Gastroesophageal sphincter (tissue), 4 donors: ENCODE data around the gene LATS2. TPM values are rescaled to one million over a fixed set of nuclear protein-coding genes. Genes with fewer than 3 reads are reported as not detected.

Experiments
- ATAC-seq: fragments of 150-250 bp; one replicate; pipeline ENCODE4 v1.9.1; 2016; ENCODE audit warnings: mild to moderate bottlenecking, moderate library complexity
- H3K27ac ChIP-seq, 4 donors: fragments of 200-600 bp; sonication (generic) in 3 of 4; 1 replicate in 3 of 4; 2 replicates in 1 of 4; pipeline ENCODE4 v1.5.1; 2016 to 2019
- H3K27me3 ChIP-seq: fragments of 200-600 bp; sonication (generic); one replicate; pipeline ENCODE4 v1.5.1; 2019
- H3K36me3 ChIP-seq, 2 donors: fragments of 200-600 bp; sonication (generic); one replicate each; pipeline ENCODE4 v1.5.1; 2019; ENCODE audit warnings: control low read depth in 1 of 2
- H3K4me1 ChIP-seq, 3 donors: fragments of 200-600 bp; sonication (generic); 1 replicate in 2 of 3; 2 replicates in 1 of 3; pipeline ENCODE4 v1.5.1; 2016 to 2019; ENCODE audit warnings: control low read depth in 2 of 3
- H3K4me3 ChIP-seq, 2 donors: fragments of 200-600 bp; sonication (generic); one replicate each; pipeline ENCODE4 v1.5.1; 2019; ENCODE audit warnings: mild to moderate bottlenecking in 1 of 2, moderate library complexity in 1 of 2
- H3K9me3 ChIP-seq, 3 donors: fragments of 200-600 bp; sonication (generic); one replicate each; pipeline ENCODE4 v1.5.1; 2017 to 2019; ENCODE audit warnings: control low read depth in 2 of 3
- EP300 ChIP-seq: sonication (generic); formaldehyde crosslinking; IDR thresholded peaks from one replicate; pipeline ENCODE4 v1.6.1; 2017; ENCODE audit warnings: antibody characterized with exemption, mild to moderate bottlenecking
- POLR2A ChIP-seq, 2 donors: fragments of 450-650 bp; IDR thresholded peaks; one replicate each; pipeline ENCODE4 v1.6.1; 2017; ENCODE audit warnings: antibody characterized with exemption in 2 of 2, mild to moderate bottlenecking in 2 of 2, moderate library complexity in 1 of 2
- POLR2AphosphoS5 ChIP-seq: sonication (generic); formaldehyde crosslinking; IDR thresholded peaks from one replicate; pipeline ENCODE4 v1.6.1; 2017; ENCODE audit warnings: antibody characterized with exemption
- WGBS, 2 donors: methylation state at CpG; one replicate each; pipeline ENCODE4 v1.1.5; 2018; ENCODE audit warnings: low coverage in 1 of 2; 5-methylcytosine and 5-hydroxymethylcytosine counted together
- total RNA-seq, 4 donors: library from RNA; depleted of rRNA; stranded (reverse); fragments of >200 nt; gene quantifications; one replicate each; pipeline ENCODE4 v1.1.0, GENCODE V29; 2016
- TF ChIP-seq, protein P1 (sequence below), 4 experiments: fragments of 200-600 bp in 2 of 4; fragments of 450-650 bp in 2 of 4; sonication (generic) in 1 of 4; IDR thresholded peaks; one replicate each; pipeline ENCODE4 v1.5.1; 2017 to 2019; ENCODE audit warnings: antibody characterized with exemption in 4 of 4, mild to moderate bottlenecking in 2 of 4, moderate library complexity in 2 of 4

Gene LATS2
- total RNA-seq, 4 donors from 2014 or later: 42.2 to 95.4 (median 56.5) TPM

DNA sequence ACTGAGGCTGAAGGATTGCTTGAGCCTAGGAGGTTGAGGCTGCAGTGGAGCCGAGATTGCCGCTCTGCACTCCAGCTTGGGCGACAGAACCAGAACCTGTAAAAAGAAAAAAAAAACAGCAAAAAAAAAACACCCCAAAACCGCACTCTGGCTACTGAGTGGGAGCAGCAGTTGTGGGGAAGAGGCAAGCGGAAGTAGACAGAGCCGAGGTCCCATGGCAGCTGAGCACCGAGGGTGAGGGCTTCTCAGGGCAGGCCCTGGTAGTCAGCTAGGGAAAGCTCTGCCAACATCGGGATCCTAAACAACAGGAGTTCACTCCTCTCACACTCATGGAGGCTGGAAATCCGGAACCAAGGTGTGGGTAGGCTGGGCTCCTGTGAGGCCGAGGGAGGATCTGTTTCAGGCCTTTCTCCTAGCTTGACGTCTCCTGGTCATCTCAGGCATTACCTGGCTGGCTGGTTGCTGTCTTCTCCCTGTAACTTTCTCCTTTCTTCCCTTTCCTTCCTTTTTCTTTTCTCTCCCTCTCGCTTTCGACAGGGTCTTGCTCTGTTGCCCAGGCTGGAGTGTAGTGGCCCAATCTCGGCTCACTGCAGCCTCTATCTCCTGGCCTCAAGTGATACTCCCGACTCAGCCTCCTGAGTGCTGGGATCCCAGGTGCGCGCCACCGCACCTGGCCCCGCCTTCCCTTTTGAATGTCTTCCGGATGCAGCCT is 15.8 kb upstream of the LATS2 start:
- no peaks in the 10 kb centered on the region for H3K27me3 ChIP-seq
- H3K36me3 ChIP-seq: no peaks in the 10 kb centered on the region
- H3K9me3 ChIP-seq: no peaks in the 10 kb centered on the region
- no peak overlapping the region for H3K4me3 ChIP-seq
- WGBS, 2 donors: 68 to 86% methylated on average over 4 to 9 of the region's 20 CpGs
- no peak for ATAC-seq
- no peak for TF ChIP-seq POLR2A (IDR thresholded peaks at IDR 0.05)
- TF ChIP-seq, protein P1, sequence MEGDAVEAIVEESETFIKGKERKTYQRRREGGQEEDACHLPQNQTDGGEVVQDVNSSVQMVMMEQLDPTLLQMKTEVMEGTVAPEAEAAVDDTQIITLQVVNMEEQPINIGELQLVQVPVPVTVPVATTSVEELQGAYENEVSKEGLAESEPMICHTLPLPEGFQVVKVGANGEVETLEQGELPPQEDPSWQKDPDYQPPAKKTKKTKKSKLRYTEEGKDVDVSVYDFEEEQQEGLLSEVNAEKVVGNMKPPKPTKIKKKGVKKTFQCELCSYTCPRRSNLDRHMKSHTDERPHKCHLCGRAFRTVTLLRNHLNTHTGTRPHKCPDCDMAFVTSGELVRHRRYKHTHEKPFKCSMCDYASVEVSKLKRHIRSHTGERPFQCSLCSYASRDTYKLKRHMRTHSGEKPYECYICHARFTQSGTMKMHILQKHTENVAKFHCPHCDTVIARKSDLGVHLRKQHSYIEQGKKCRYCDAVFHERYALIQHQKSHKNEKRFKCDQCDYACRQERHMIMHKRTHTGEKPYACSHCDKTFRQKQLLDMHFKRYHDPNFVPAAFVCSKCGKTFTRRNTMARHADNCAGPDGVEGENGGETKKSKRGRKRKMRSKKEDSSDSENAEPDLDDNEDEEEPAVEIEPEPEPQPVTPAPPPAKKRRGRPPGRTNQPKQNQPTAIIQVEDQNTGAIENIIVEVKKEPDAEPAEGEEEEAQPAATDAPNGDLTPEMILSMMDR (IDR thresholded peaks at IDR 0.05): no peak
- no peak for TF ChIP-seq POLR2AphosphoS5
- no peak for TF ChIP-seq EP300
- H3K27ac ChIP-seq: no peak overlapping the region
- peaks cover 0 to 22% (median 0%) of the 10 kb centered on the region in 3 donors for H3K4me1 ChIP-seq

DNA sequence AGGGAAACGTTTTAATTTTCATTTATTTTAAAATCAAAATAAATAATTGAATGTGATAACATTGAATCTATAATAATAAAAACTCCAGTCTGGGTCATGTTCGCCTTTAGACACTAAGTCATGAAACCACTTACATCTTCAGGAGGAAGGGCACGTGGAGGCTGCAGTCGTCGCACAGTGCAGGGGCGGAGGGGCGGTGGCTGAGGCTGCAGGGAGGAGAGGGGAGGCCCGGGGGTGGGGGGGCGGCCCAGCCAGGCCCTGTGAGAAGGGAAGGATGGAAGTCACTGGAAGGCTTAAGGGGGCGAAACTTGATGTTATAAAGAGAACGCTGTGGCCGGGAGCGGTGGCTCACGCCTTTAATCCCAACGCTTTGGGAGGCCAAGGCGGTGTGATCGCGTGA is 14.9 kb upstream of the LATS2 start:
- TF ChIP-seq POLR2AphosphoS5 (no peak), EP300 (no peak), POLR2A (IDR thresholded peaks at IDR 0.05) (no peak)
- TF ChIP-seq, protein P1 (IDR thresholded peaks at IDR 0.05): no peak
- H3K4me1 ChIP-seq: peaks cover 0 to 26% (median 0%) of the 10 kb centered on the region in 3 donors
- no peaks in the 10 kb centered on the region for H3K9me3 ChIP-seq
- 91 to 100% methylated on average over 1 to 9 of the region's 18 CpGs for WGBS, 2 donors
- no peaks in the 10 kb centered on the region for H3K27me3 ChIP-seq
- H3K27ac ChIP-seq: peak overlapping the region in 2 of 4 donors; percentile 70 to 79
- ATAC-seq: no peak
- peak overlapping the region; percentile 48 to 61 for H3K4me3 ChIP-seq
- no peaks in the 10 kb centered on the region for H3K36me3 ChIP-seq

DNA sequence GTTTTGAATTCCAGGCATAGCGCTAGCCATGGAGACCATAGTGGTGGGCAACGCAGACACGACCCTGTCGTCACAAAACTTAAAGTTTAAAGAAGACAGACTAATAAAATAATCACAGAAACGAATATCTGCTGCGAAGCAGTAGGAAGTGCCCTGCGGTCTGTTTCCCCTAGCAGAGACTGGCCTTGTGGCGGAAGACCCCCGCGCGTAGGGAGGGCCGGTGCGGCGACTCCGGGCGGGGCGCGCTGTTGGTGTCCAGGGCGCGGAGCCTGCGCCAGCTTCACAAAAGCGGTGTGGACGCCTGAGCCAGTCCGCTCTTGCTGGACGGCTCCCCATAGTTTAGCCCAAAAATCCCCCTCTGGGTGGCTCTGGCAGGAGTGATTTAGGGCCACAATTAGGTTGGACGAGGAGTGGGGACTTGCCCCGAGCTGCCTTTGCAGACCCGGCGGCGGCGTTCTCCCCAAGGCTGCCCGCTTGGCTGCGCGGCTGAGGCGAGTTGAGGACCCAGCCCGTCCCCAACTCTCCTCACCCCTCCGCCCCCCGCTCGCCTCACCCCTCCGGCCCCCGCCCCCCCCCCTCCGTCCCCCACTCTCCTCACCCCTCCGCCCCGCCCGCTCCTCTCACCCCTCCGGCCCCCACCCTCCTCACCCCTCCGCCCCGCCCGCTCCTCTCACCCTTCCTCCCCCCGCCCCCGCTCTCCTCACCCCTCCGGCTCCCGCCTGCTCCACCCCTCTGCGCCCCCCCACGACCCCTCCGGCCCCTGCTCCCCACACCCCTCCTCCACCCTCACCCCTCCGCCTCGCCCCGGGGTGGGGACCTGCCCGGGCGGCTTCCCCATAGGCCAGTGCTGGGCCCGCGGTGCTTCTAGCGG is 14.2 kb upstream of the LATS2 start:
- Histone ChIP-seq H3K36me3 (no peaks in the 10 kb centered on the region), H3K27me3 (no peaks in the 10 kb centered on the region), H3K4me1 (peaks cover 0 to 31% (median 0%) of the 10 kb centered on the region in 3 donors), H3K4me3 (peak overlapping the region; percentile 48 to 61), H3K27ac (peak overlapping the region; percentile 6 to 79 (median 74)), H3K9me3 (no peaks in the 10 kb centered on the region)
- TF ChIP-seq EP300: no peak
- TF ChIP-seq, protein P1 (IDR thresholded peaks at IDR 0.05): no peak
- TF ChIP-seq POLR2AphosphoS5: no peak
- TF ChIP-seq POLR2A (IDR thresholded peaks at IDR 0.05): no peak
- peak; percentile 59 for ATAC-seq
- WGBS, 2 donors: 4 to 5% methylated on average over 19 to 25 of the region's 64 CpGs

DNA sequence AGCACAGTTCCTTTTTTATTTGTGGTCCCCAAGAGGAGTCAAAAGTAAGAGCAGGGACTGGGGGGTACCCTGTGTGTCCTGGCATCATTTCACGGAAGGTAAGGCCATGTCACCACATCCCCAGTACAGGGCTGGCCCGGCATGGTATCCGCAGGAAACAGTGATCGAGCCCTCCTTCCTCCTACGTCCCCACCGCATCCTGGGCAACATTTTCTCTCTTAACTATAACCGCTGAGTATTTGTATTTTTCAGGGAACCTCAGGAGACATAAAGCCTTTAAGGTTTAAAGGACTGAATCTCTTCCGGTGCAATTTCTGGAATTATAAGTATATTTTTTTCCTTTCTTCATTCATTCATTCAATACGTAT is 13.6 kb upstream of the LATS2 start:
- no peaks in the 10 kb centered on the region for H3K9me3 ChIP-seq
- peak; percentile 49 for ATAC-seq
- H3K4me3 ChIP-seq: peak overlapping the region in 1 of 2 donors; percentile 61
- H3K4me1 ChIP-seq: peaks cover 0 to 37% (median 0%) of the 10 kb centered on the region in 3 donors
- H3K27me3 ChIP-seq: no peaks in the 10 kb centered on the region
- H3K27ac ChIP-seq: peak overlapping the region in 3 of 4 donors; percentile 70 to 79 (median 78)
- WGBS, 2 donors: 40 to 44% methylated on average over 9 of the region's 9 CpGs
- TF ChIP-seq POLR2AphosphoS5 (no peak), EP300 (no peak), POLR2A (IDR thresholded peaks at IDR 0.05) (no peak)
- TF ChIP-seq, protein P1 (IDR thresholded peaks at IDR 0.05): no peak
- no peaks in the 10 kb centered on the region for H3K36me3 ChIP-seq
